Endodermal cell (in vitro differentiated cells): ENCODE data around the gene ELP4. TPM values are rescaled to one million over a fixed set of nuclear protein-coding genes. Genes with fewer than 3 reads are reported as not detected.

Experiments
- DNase-seq: peaks from one replicate; pipeline ENCODE4 v3.0.0-alpha.2; 2017
- H3K27ac ChIP-seq: 2 replicates; pipeline ENCODE4 v1.5.1; 2013; ENCODE audit warnings: mild to moderate bottlenecking, low read depth, low read length, moderate library complexity
- H3K27me3 ChIP-seq: 2 replicates; pipeline ENCODE4 v1.6.1; 2013; ENCODE audit warnings: mild to moderate bottlenecking, low read length, moderate library complexity; ENCODE audit not compliant: insufficient read depth, control insufficient read depth, poor library complexity, severe bottlenecking
- H3K36me3 ChIP-seq: 2 replicates; pipeline ENCODE4 v1.7.0; 2013; ENCODE audit warnings: mild to moderate bottlenecking, low read length, moderate library complexity; ENCODE audit not compliant: control insufficient read depth, insufficient read depth
- H3K4me1 ChIP-seq: one replicate; pipeline ENCODE4 v1.7.0; 2013; ENCODE audit warnings: low read length; ENCODE audit not compliant: control insufficient read depth, insufficient read depth
- H3K4me3 ChIP-seq: 2 replicates; pipeline ENCODE4 v1.5.1; 2013; ENCODE audit warnings: mild to moderate bottlenecking, low read length, moderate library complexity
- H3K9ac ChIP-seq: 2 replicates; pipeline ENCODE4 v1.6.1; 2013; ENCODE audit warnings: mild to moderate bottlenecking, low read length, moderate library complexity; ENCODE audit not compliant: poor library complexity, severe bottlenecking; ENCODE audit errors: extremely low read depth
- H3K9me3 ChIP-seq: 2 replicates; pipeline ENCODE4 v1.6.1; 2013; ENCODE audit warnings: mild to moderate bottlenecking, low read length, moderate library complexity; ENCODE audit not compliant: control insufficient read depth
- H3K27ac Mint-ChIP-seq: 2 replicates; pipeline ENCODE4 v1.8.0; 2020; ENCODE audit warnings: mixed read lengths
- H3K27me3 Mint-ChIP-seq: 2 replicates; pipeline ENCODE4 v1.8.0; 2021; ENCODE audit warnings: mild to moderate bottlenecking, mixed read lengths; ENCODE audit not compliant: insufficient read depth
- H3K36me3 Mint-ChIP-seq: 2 replicates; pipeline ENCODE4 v1.8.0; 2020; ENCODE audit warnings: low read depth, mixed read lengths
- H3K4me1 Mint-ChIP-seq: 2 replicates; pipeline ENCODE4 v1.8.0; 2020; ENCODE audit warnings: mixed read lengths
- H3K4me3 Mint-ChIP-seq: 2 replicates; pipeline ENCODE4 v1.8.0; 2020; ENCODE audit warnings: mild to moderate bottlenecking, moderate library complexity, mixed read lengths
- H3K9me3 Mint-ChIP-seq: 2 replicates; pipeline ENCODE4 v1.8.0; 2020; ENCODE audit warnings: mild to moderate bottlenecking, mixed read lengths
- WGBS, 2 experiments: methylation state at CpG; one replicate each; pipeline versions ENCODE4 v1.1.5 to v1.1.7; 2013; ENCODE audit warnings: missing lambda C conversion rate in 2 of 2, mixed read lengths in 1 of 2; ENCODE audit not compliant: insufficient coverage in 1 of 2, insufficient read length in 1 of 2; 5-methylcytosine and 5-hydroxymethylcytosine counted together
- total RNA-seq, 2 donors: library from RNA; stranded (reverse); fragmentation: NEBNext Ultra II Directional in 1 of 2; extraction: Animal tissue kit (Norgen Biotek cat#: 25700) in 1 of 2; gene quantifications; 2 replicates in 1 of 2; 3 replicates in 1 of 2; pipeline ENCODE4 v1.2.1, GENCODE V29; 2021
- TF ChIP-seq, protein P1 (sequence below): fragments of 200-600 bp; sonication (generic); conservative IDR thresholded peaks from 2 replicates; pipeline ENCODE4 v1.5.0; 2021; ENCODE audit warnings: antibody characterized with exemption, mild to moderate bottlenecking

The ELP4 gene
- total RNA-seq, 2 donors from 2014 or later = 19.1 to 25.2 TPM

DNA sequence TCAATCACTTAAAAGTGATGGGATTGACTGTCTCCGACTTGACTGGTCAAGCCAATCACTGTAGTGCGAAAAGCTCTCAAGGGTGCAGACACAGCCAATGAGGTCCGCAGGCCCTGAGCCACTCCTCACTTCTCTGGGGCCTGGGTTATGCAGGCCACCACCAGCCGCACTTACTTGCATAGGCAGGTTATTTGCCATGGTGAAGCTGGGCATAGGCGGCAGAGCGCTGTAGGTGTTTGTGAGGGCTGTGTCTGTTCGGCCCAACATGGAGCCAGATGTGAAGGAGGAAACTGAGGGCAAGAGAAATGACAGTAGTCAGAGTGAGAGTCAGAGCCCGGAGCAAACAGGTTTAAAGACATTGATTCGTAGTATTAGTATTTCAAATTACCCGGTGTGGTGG is 283.7 kb downstream of the ELP4 start:
- TF ChIP-seq, protein P1, sequence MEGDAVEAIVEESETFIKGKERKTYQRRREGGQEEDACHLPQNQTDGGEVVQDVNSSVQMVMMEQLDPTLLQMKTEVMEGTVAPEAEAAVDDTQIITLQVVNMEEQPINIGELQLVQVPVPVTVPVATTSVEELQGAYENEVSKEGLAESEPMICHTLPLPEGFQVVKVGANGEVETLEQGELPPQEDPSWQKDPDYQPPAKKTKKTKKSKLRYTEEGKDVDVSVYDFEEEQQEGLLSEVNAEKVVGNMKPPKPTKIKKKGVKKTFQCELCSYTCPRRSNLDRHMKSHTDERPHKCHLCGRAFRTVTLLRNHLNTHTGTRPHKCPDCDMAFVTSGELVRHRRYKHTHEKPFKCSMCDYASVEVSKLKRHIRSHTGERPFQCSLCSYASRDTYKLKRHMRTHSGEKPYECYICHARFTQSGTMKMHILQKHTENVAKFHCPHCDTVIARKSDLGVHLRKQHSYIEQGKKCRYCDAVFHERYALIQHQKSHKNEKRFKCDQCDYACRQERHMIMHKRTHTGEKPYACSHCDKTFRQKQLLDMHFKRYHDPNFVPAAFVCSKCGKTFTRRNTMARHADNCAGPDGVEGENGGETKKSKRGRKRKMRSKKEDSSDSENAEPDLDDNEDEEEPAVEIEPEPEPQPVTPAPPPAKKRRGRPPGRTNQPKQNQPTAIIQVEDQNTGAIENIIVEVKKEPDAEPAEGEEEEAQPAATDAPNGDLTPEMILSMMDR = no peak
- peaks cover 8% of the 10 kb centered on the region for H3K4me1 Mint-ChIP-seq
- peaks cover 5% of the 10 kb centered on the region for H3K36me3 Mint-ChIP-seq
- H3K27ac ChIP-seq = no peak overlapping the region
- H3K4me3 Mint-ChIP-seq = no peak overlapping the region
- H3K27me3 ChIP-seq = peaks cover 44% of the 10 kb centered on the region
- no peak for DNase-seq
- no peak overlapping the region for H3K27ac Mint-ChIP-seq
- no peak overlapping the region for H3K9ac ChIP-seq
- no peak overlapping the region for H3K4me3 ChIP-seq
- H3K9me3 ChIP-seq = no peaks in the 10 kb centered on the region
- H3K4me1 ChIP-seq = peaks cover 2% of the 10 kb centered on the region
- H3K27me3 Mint-ChIP-seq = peaks cover 76% of the 10 kb centered on the region
- 89 to 100% methylated on average over 6 to 10 of the region's 10 CpGs for WGBS, 2 experiments
- peaks cover 82% of the 10 kb centered on the region for H3K36me3 ChIP-seq
- no peaks in the 10 kb centered on the region for H3K9me3 Mint-ChIP-seq

DNA sequence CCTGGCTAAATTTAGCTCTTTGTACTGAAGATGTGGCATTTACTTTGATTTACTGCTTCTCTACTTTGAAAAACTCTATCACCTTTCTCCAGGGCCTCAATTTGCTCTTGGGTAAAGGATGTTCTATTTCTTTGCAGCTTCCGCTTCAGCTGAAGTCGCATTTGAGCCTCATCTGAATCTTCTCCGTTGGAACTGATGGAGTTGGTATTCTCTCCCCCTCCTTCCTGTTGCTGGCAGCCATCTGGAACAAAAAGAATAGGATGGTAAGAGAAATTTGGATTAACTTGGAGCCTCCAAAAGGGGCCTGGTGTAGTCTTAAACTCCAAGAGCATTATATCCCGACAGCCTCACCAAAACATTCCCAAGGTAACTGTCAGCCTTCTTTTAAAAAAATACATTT is 285.0 kb downstream of the ELP4 start:
- no peak overlapping the region for H3K4me3 ChIP-seq
- H3K4me1 ChIP-seq = peaks cover 4% of the 10 kb centered on the region
- no peak overlapping the region for H3K27ac ChIP-seq
- WGBS, 2 experiments = 86% methylated on average over 4 of the region's 4 CpGs; no CpG with 5 or more reads in 1 of the 2 experiments
- H3K9me3 ChIP-seq = no peaks in the 10 kb centered on the region
- peaks cover 88% of the 10 kb centered on the region for H3K27me3 Mint-ChIP-seq
- no peaks in the 10 kb centered on the region for H3K9me3 Mint-ChIP-seq
- TF ChIP-seq, protein P1 = no peak
- H3K27ac Mint-ChIP-seq = no peak overlapping the region
- no peak overlapping the region for H3K4me3 Mint-ChIP-seq
- peaks cover 5% of the 10 kb centered on the region for H3K36me3 Mint-ChIP-seq
- no peak overlapping the region for H3K9ac ChIP-seq
- no peak for DNase-seq
- H3K27me3 ChIP-seq = peaks cover 57% of the 10 kb centered on the region
- H3K36me3 ChIP-seq = peaks cover 69% of the 10 kb centered on the region
- peaks cover 10% of the 10 kb centered on the region for H3K4me1 Mint-ChIP-seq

- no peak overlapping the region for H3K9ac ChIP-seq
- peaks cover 93% of the 10 kb centered on the region for H3K27me3 Mint-ChIP-seq
- H3K36me3 ChIP-seq = peaks cover 68% of the 10 kb centered on the region
- H3K4me1 Mint-ChIP-seq = peaks cover 18% of the 10 kb centered on the region
- H3K4me1 ChIP-seq = peaks cover 4% of the 10 kb centered on the region
- WGBS, 2 experiments = 62 to 74% methylated on average over 11 to 22 of the region's 22 CpGs
- no peaks in the 10 kb centered on the region for H3K9me3 Mint-ChIP-seq
- peaks cover 71% of the 10 kb centered on the region for H3K27me3 ChIP-seq
- H3K27ac ChIP-seq = peak overlapping the region; percentile 86
- H3K9me3 ChIP-seq = no peaks in the 10 kb centered on the region
- no peak overlapping the region for H3K27ac Mint-ChIP-seq
- TF ChIP-seq, protein P1 = no peak
- H3K4me3 Mint-ChIP-seq = no peak overlapping the region
- no peak for DNase-seq
- H3K36me3 Mint-ChIP-seq = peaks cover 5% of the 10 kb centered on the region
- H3K4me3 ChIP-seq = no peak overlapping the region
These were observed 286.3 kb downstream of the ELP4 start for GRCh38 chr11:31795706-31796498.
